H9 (cell line): ENCODE results near the gene SLC2A9. TPM values are rescaled to one million over a fixed set of nuclear protein-coding genes. Genes with fewer than 3 reads are reported as not detected.

Experiments
- DNase-seq: peaks from one replicate; pipeline ENCODE4 v3.0.0-alpha.2; 2017
- H2AFZ ChIP-seq: one replicate; pipeline ENCODE4 v1.6.1; 2013; ENCODE audit warnings: mild to moderate bottlenecking, low read length, control low read depth, moderate library complexity
- H2AK5ac ChIP-seq: 2 replicates; pipeline ENCODE4 v1.6.1; 2013; ENCODE audit warnings: low read length, control low read depth, mixed read lengths; ENCODE audit not compliant: insufficient read length
- H2BK120ac ChIP-seq: one replicate; pipeline ENCODE4 v1.6.1; 2013; ENCODE audit warnings: low read depth, mild to moderate bottlenecking, low read length, control low read depth, inconsistent platforms; ENCODE audit not compliant: poor library complexity, severe bottlenecking
- H2BK12ac ChIP-seq: 2 replicates; pipeline ENCODE4 v1.6.1; 2013; ENCODE audit warnings: low read length, control low read depth, mixed read lengths, low read depth; ENCODE audit not compliant: insufficient read length
- H2BK15ac ChIP-seq: 2 replicates; pipeline ENCODE4 v1.6.1; 2013; ENCODE audit warnings: low read depth, low read length, control low read depth
- H2BK20ac ChIP-seq: one replicate; pipeline ENCODE4 v1.6.1; 2013; ENCODE audit warnings: low read depth, mild to moderate bottlenecking, low read length, control low read depth, inconsistent platforms; ENCODE audit not compliant: poor library complexity, severe bottlenecking
- H2BK5ac ChIP-seq: 2 replicates; pipeline ENCODE4 v1.6.1; 2013; ENCODE audit warnings: low read length, control low read depth, mixed read lengths; ENCODE audit not compliant: insufficient read length
- H3K14ac ChIP-seq: 2 replicates; pipeline ENCODE4 v1.6.1; 2013; ENCODE audit warnings: low read length, control low read depth; ENCODE audit not compliant: insufficient read depth
- H3K18ac ChIP-seq: 2 replicates; pipeline ENCODE4 v1.6.1; 2013; ENCODE audit warnings: low read depth, mild to moderate bottlenecking, mixed read lengths, low read length, control low read depth; ENCODE audit not compliant: insufficient read length
- H3K23ac ChIP-seq: 2 replicates; pipeline ENCODE4 v1.6.1; 2013; ENCODE audit warnings: low read length, control low read depth, mixed read lengths, low read depth; ENCODE audit not compliant: insufficient read length
- H3K23me2 ChIP-seq: 2 replicates; pipeline ENCODE4 v1.6.1; 2013; ENCODE audit warnings: low read depth, mild to moderate bottlenecking, mixed read lengths, low read length, control low read depth; ENCODE audit not compliant: insufficient read length, poor library complexity, severe bottlenecking
- H3K27ac ChIP-seq: 2 replicates; pipeline ENCODE4 v1.5.1; 2013; ENCODE audit warnings: low read length, control low read depth, mixed read lengths, low read depth; ENCODE audit not compliant: insufficient read length
- H3K27me3 ChIP-seq: 2 replicates; pipeline ENCODE4 v1.6.1; 2013; ENCODE audit warnings: low read length, control low read depth, inconsistent platforms; ENCODE audit not compliant: insufficient read depth
- H3K4ac ChIP-seq: 2 replicates; pipeline ENCODE4 v1.6.1; 2013; ENCODE audit warnings: low read depth, mild to moderate bottlenecking, control low read depth, inconsistent platforms, low read length, moderate library complexity
- H3K4me1 ChIP-seq: 2 replicates; pipeline ENCODE4 v1.6.1; 2013; ENCODE audit warnings: low read length, control low read depth, inconsistent platforms; ENCODE audit not compliant: insufficient read depth
- H3K4me2 ChIP-seq: 2 replicates; pipeline ENCODE4 v1.6.1; 2013; ENCODE audit warnings: low read length, control low read depth, mixed read lengths; ENCODE audit not compliant: insufficient read length, insufficient read depth
- H3K56ac ChIP-seq: 2 replicates; pipeline ENCODE4 v1.6.1; 2013; ENCODE audit warnings: low read depth, mild to moderate bottlenecking, mixed read lengths, low read length, control low read depth; ENCODE audit not compliant: insufficient read length
- H3K79me1 ChIP-seq: 2 replicates; pipeline ENCODE4 v1.6.1; 2013; ENCODE audit warnings: low read depth, mild to moderate bottlenecking, moderate library complexity, low read length, control low read depth, inconsistent platforms; ENCODE audit not compliant: insufficient read depth, poor library complexity, severe bottlenecking
- H3K79me2 ChIP-seq: 2 replicates; pipeline ENCODE4 v1.6.1; 2013; ENCODE audit warnings: low read length, control low read depth, inconsistent platforms; ENCODE audit not compliant: insufficient read depth
- H3K9ac ChIP-seq: 2 replicates; pipeline ENCODE4 v1.6.1; 2013; ENCODE audit warnings: low read length, control low read depth, mixed read lengths; ENCODE audit not compliant: insufficient read length; ENCODE audit errors: extremely low read depth
- H3K9me3 ChIP-seq: one replicate; pipeline ENCODE4 v1.6.1; 2013; ENCODE audit warnings: low read depth, low read length, inconsistent platforms; ENCODE audit not compliant: control insufficient read depth
- H3T11ph ChIP-seq: one replicate; pipeline ENCODE4 v1.6.1; 2013; ENCODE audit warnings: mild to moderate bottlenecking, low read length, control low read depth, inconsistent platforms
- H4K20me1 ChIP-seq: one replicate; pipeline ENCODE4 v1.6.1; 2013; ENCODE audit not compliant: control insufficient read depth, insufficient read length, insufficient read depth
- H4K5ac ChIP-seq: 2 replicates; pipeline ENCODE4 v1.6.1; 2013; ENCODE audit warnings: low read depth, mild to moderate bottlenecking, mixed read lengths, low read length, control low read depth; ENCODE audit not compliant: insufficient read length
- H4K8ac ChIP-seq: replicated peaks from 2 replicates; pipeline ENCODE4 v1.6.1; 2013; ENCODE audit warnings: low read length, control low read depth, mixed read lengths, low read depth; ENCODE audit not compliant: insufficient read length
- H4K91ac ChIP-seq: 2 replicates; pipeline ENCODE4 v1.6.1; 2013; ENCODE audit warnings: low read depth, mild to moderate bottlenecking, moderate library complexity, mixed read lengths, low read length, control low read depth; ENCODE audit not compliant: insufficient read length
- H3K27ac Mint-ChIP-seq, 3 experiments: 2 replicates in 2 of 3; 3 replicates in 1 of 3; pipeline ENCODE4 v1.8.0; 2020 to 2021; ENCODE audit warnings: mixed read lengths in 3 of 3, mild to moderate bottlenecking in 1 of 3, moderate library complexity in 1 of 3
- H3K27me3 Mint-ChIP-seq: 2 replicates; pipeline ENCODE4 v1.8.0; 2021; ENCODE audit warnings: low read depth, mild to moderate bottlenecking, moderate library complexity, mixed read lengths
- H3K36me3 Mint-ChIP-seq, 3 experiments: 2 replicates in 2 of 3; 3 replicates in 1 of 3; pipeline ENCODE4 v1.8.0; 2020 to 2021; ENCODE audit warnings: low read depth in 3 of 3, mixed read lengths in 3 of 3; ENCODE audit not compliant: insufficient read depth in 1 of 3
- H3K4me1 Mint-ChIP-seq, 2 experiments: 2 replicates each; pipeline ENCODE4 v1.8.0; 2020; ENCODE audit warnings: mixed read lengths in 2 of 2
- H3K4me3 Mint-ChIP-seq, 2 experiments: 2 replicates in 1 of 2; 3 replicates in 1 of 2; pipeline ENCODE4 v1.8.0; 2020 to 2021; ENCODE audit warnings: mild to moderate bottlenecking in 2 of 2, mixed read lengths in 2 of 2, moderate library complexity in 1 of 2
- H3K9me3 Mint-ChIP-seq, 2 experiments: 2 replicates in 1 of 2; 3 replicates in 1 of 2; pipeline ENCODE4 v1.8.0; 2020; ENCODE audit warnings: mild to moderate bottlenecking in 2 of 2, mixed read lengths in 2 of 2, moderate library complexity in 1 of 2
- WGBS: extraction: QIAGEN DNeasy Blood & Tissue Kit; methylation state at CpG from one replicate; pipeline ENCODE4 v1.1.7; 2013; ENCODE audit warnings: missing lambda C conversion rate, low lambda C conversion rate, mixed read lengths; ENCODE audit not compliant: insufficient read length; ENCODE audit errors: extremely low coverage; 5-methylcytosine and 5-hydroxymethylcytosine counted together
- total RNA-seq: library from RNA; stranded (reverse); gene quantifications from 2 replicates; pipeline ENCODE4 v1.2.1, GENCODE V29; 2021
- TF ChIP-seq, protein P1 (sequence below): fragments of 200-600 bp; sonication (generic); conservative IDR thresholded peaks from 3 replicates; pipeline ENCODE4 v1.8.0; 2021; ENCODE audit warnings: antibody characterized with exemption, mild to moderate bottlenecking

The SLC2A9 gene
- total RNA-seq, 1 experiment from 2014 or later, result 0.79 TPM

DNA sequence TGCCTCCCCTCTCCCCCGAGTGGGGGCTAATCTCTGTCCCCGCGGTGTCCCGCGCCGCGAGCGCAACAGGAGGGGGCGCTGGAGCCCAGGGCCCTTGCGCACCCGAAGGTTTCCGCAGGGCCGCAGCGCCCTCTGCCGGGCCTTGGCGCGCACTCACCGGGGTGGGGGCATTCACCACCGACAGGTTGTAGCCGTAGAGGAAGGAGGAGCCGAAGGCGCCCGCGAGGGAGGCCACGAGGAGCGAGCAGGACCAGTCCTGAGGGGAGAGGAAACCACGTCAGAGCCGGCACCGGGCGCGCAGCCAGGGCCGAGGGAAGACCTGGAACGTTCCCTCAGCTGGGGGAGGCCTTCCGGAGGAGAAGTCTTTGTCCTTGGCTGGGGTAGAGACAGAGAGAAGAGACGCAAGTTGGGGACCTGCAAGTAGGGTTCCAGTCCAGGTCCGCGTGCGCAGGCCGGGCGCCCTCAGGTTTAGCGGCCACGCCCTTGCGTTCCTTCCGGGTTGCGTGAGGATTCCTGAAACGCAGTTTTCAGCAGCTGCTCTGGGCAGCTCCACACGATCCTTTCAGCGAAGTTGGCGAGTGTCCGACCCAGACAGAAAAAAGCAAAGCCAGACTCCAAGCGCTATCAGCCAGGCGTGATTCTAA lies 2.4 kb downstream of the SLC2A9 start:
- peaks cover 11 to 12% of the 10 kb centered on the region in 2 experiments for H3K4me1 Mint-ChIP-seq
- H3K36me3 Mint-ChIP-seq, result no peaks in the 10 kb centered on the region
- H3K9me3 Mint-ChIP-seq, result no peaks in the 10 kb centered on the region; a peak in 1 of 5 replicates
- no peak overlapping the region for H3K56ac ChIP-seq
- peak overlapping the region; percentile 83 for H3K18ac ChIP-seq
- peak overlapping the region in 1 of 3 experiments; percentile 92; a peak in 2 of 7 replicates for H3K27ac Mint-ChIP-seq
- H3K79me2 ChIP-seq, result no peaks in the 10 kb centered on the region
- H3K79me1 ChIP-seq, result no peaks in the 10 kb centered on the region
- no peaks in the 10 kb centered on the region for H4K20me1 ChIP-seq
- no peak overlapping the region for H3K27ac ChIP-seq
- TF ChIP-seq, protein P1, sequence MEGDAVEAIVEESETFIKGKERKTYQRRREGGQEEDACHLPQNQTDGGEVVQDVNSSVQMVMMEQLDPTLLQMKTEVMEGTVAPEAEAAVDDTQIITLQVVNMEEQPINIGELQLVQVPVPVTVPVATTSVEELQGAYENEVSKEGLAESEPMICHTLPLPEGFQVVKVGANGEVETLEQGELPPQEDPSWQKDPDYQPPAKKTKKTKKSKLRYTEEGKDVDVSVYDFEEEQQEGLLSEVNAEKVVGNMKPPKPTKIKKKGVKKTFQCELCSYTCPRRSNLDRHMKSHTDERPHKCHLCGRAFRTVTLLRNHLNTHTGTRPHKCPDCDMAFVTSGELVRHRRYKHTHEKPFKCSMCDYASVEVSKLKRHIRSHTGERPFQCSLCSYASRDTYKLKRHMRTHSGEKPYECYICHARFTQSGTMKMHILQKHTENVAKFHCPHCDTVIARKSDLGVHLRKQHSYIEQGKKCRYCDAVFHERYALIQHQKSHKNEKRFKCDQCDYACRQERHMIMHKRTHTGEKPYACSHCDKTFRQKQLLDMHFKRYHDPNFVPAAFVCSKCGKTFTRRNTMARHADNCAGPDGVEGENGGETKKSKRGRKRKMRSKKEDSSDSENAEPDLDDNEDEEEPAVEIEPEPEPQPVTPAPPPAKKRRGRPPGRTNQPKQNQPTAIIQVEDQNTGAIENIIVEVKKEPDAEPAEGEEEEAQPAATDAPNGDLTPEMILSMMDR, result peak; percentile 100
- peak overlapping the region; percentile 43 for H3K9ac ChIP-seq
- peak overlapping the region; percentile 46 for H3K4me2 ChIP-seq
- H4K5ac ChIP-seq, result no peak overlapping the region
- H3K4me3 Mint-ChIP-seq, result peak overlapping the region; percentile 61 to 75
- no peak overlapping the region for H3T11ph ChIP-seq
- no peaks in the 10 kb centered on the region for H3K23me2 ChIP-seq
- WGBS, result no CpG with 5 or more reads among the region's 52 CpGs
- no peaks in the 10 kb centered on the region for H3K4me1 ChIP-seq
- H3K9me3 ChIP-seq, result no peaks in the 10 kb centered on the region
- H3K27me3 ChIP-seq, result no peaks in the 10 kb centered on the region
- H4K91ac ChIP-seq, result no peak overlapping the region
- peak; percentile 95 for DNase-seq
- H4K8ac ChIP-seq, result no peak overlapping the region
- H2BK12ac ChIP-seq, result no peak overlapping the region
- no peak overlapping the region for H2BK120ac ChIP-seq
- no peak overlapping the region for H2BK15ac ChIP-seq
- H2BK5ac ChIP-seq, result no peak overlapping the region
- H3K14ac ChIP-seq, result peak overlapping the region; percentile 56; the same call in 1 of the 2 replicates
- H2AK5ac ChIP-seq, result no peak overlapping the region
- no peak overlapping the region for H2AFZ ChIP-seq
- H3K23ac ChIP-seq, result no peak overlapping the region
- peaks cover 40% of the 10 kb centered on the region for H3K27me3 Mint-ChIP-seq
- H2BK20ac ChIP-seq, result no peak overlapping the region
- H3K4ac ChIP-seq, result no peak overlapping the region
